Neural cell (in vitro differentiated cells): ENCODE data around the gene TM9SF2.

Experiments
- EP300 ChIP-seq: fragments of 450-650 bp; conservative IDR thresholded peaks from 2 replicates; pipeline ENCODE4 v1.6.1; 2014; ENCODE audit warnings: antibody characterized with exemption, mild to moderate bottlenecking, moderate library complexity; ENCODE audit not compliant: poor library complexity, severe bottlenecking
- TF ChIP-seq, protein P1 (sequence below): fragments of 450-650 bp; IDR thresholded peaks from 2 replicates; pipeline ENCODE4 v1.5.1; 2014; ENCODE audit warnings: antibody characterized with exemption, mild to moderate bottlenecking, moderate library complexity; ENCODE audit not compliant: poor library complexity, severe bottlenecking

DNA sequence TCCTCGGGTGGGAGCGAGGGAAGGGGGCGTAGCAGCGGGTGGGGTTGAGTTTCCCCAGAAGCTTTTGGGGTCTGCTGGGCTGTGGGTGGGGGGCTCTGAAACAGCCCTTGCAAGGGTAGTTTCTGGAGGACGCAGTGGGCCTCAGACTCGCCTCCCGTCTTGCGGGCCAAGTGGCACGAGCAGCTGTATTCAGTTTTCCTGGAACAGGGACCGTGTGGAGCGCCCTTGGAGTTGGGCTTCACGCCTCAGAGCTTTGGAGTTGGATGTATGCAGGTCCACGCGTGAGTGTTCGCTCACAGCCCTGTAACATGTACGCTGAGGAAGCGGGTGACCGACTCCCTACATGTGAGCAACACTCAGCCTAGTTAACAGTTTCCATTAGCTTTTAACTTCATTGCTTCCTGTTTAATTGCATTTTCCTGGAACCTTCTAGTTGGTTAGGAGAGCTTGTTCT lies 603 bp downstream of the TM9SF2 start:
- TF ChIP-seq, protein P1, sequence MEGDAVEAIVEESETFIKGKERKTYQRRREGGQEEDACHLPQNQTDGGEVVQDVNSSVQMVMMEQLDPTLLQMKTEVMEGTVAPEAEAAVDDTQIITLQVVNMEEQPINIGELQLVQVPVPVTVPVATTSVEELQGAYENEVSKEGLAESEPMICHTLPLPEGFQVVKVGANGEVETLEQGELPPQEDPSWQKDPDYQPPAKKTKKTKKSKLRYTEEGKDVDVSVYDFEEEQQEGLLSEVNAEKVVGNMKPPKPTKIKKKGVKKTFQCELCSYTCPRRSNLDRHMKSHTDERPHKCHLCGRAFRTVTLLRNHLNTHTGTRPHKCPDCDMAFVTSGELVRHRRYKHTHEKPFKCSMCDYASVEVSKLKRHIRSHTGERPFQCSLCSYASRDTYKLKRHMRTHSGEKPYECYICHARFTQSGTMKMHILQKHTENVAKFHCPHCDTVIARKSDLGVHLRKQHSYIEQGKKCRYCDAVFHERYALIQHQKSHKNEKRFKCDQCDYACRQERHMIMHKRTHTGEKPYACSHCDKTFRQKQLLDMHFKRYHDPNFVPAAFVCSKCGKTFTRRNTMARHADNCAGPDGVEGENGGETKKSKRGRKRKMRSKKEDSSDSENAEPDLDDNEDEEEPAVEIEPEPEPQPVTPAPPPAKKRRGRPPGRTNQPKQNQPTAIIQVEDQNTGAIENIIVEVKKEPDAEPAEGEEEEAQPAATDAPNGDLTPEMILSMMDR, result no peak
- TF ChIP-seq EP300, result no peak
